Panc1 (cell line): ENCODE measurements around the gene SPC25.

Experiments
- POLR2AphosphoS5 ChIP-seq: IDR thresholded peaks from 2 replicates; pipeline ENCODE4 v1.6.1; 2012; ENCODE audit warnings: mild to moderate bottlenecking, low read depth, low read length, moderate library complexity
- SIN3A ChIP-seq: IDR thresholded peaks from 2 replicates; pipeline ENCODE4 v1.6.1; 2012; ENCODE audit warnings: low read depth, mild to moderate bottlenecking, low read length, moderate library complexity, borderline replicate concordance; ENCODE audit not compliant: insufficient read depth
- TCF7L2 ChIP-seq: IDR thresholded peaks from 2 replicates; pipeline ENCODE4 v1.6.1; 2011; ENCODE audit warnings: mild to moderate bottlenecking, low read depth, low read length, inconsistent platforms
- TF ChIP-seq, protein P1 (sequence below): fragments of 450-650 bp; IDR thresholded peaks from 2 replicates; pipeline ENCODE4 v1.5.1; 2017; ENCODE audit warnings: mild to moderate bottlenecking
- TF ChIP-seq, protein P2 (sequence below), 2 experiments: IDR thresholded peaks; 2 replicates each; pipeline ENCODE4 v1.6.1; 2011 to 2012; ENCODE audit warnings: low read depth in 2 of 2, control low read depth in 1 of 2, low read length in 1 of 2, mild to moderate bottlenecking in 1 of 2, moderate library complexity in 1 of 2; ENCODE audit not compliant: insufficient read depth in 1 of 2

DNA sequence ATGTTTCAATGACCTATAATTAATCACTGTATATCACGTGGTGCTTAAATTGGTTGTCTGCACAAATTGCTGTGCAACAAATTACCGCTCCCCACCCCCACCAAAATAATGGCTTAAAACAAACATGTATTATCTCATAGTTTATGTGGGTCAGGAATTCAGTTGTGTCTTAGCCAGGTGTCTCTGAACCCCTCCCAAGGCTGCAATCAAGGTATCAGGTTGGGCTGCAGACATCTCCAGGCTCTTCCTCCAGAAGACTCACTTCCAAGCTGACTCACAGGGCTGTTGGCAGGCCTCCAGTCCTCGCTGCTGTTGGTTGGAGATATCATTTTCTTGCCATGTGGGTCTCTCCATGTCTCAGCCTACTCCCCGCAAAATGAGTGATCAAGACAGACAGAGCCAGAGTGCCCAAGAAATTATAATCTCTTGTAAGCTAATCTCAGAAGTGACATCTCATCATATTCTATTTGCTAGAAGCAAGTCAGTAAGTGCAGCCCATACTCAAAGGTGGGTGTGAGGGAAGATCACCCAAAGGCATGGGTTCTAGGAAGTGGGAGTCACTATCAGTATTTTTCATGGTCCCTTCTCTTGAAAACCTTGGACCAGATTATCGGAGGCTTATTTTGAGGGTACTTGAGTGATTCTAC lies 38.4 kb downstream of the SPC25 start:
- TF ChIP-seq, protein P1, sequence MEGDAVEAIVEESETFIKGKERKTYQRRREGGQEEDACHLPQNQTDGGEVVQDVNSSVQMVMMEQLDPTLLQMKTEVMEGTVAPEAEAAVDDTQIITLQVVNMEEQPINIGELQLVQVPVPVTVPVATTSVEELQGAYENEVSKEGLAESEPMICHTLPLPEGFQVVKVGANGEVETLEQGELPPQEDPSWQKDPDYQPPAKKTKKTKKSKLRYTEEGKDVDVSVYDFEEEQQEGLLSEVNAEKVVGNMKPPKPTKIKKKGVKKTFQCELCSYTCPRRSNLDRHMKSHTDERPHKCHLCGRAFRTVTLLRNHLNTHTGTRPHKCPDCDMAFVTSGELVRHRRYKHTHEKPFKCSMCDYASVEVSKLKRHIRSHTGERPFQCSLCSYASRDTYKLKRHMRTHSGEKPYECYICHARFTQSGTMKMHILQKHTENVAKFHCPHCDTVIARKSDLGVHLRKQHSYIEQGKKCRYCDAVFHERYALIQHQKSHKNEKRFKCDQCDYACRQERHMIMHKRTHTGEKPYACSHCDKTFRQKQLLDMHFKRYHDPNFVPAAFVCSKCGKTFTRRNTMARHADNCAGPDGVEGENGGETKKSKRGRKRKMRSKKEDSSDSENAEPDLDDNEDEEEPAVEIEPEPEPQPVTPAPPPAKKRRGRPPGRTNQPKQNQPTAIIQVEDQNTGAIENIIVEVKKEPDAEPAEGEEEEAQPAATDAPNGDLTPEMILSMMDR, result no peak
- TF ChIP-seq, protein P2, sequence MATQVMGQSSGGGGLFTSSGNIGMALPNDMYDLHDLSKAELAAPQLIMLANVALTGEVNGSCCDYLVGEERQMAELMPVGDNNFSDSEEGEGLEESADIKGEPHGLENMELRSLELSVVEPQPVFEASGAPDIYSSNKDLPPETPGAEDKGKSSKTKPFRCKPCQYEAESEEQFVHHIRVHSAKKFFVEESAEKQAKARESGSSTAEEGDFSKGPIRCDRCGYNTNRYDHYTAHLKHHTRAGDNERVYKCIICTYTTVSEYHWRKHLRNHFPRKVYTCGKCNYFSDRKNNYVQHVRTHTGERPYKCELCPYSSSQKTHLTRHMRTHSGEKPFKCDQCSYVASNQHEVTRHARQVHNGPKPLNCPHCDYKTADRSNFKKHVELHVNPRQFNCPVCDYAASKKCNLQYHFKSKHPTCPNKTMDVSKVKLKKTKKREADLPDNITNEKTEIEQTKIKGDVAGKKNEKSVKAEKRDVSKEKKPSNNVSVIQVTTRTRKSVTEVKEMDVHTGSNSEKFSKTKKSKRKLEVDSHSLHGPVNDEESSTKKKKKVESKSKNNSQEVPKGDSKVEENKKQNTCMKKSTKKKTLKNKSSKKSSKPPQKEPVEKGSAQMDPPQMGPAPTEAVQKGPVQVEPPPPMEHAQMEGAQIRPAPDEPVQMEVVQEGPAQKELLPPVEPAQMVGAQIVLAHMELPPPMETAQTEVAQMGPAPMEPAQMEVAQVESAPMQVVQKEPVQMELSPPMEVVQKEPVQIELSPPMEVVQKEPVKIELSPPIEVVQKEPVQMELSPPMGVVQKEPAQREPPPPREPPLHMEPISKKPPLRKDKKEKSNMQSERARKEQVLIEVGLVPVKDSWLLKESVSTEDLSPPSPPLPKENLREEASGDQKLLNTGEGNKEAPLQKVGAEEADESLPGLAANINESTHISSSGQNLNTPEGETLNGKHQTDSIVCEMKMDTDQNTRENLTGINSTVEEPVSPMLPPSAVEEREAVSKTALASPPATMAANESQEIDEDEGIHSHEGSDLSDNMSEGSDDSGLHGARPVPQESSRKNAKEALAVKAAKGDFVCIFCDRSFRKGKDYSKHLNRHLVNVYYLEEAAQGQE (IDR thresholded peaks at IDR 0.05; ENCODE audit: insufficient read depth in 1 of 2, low read depth in 2 of 2, low read length in 1 of 2), result no peak
- TF ChIP-seq TCF7L2, result no peak
- no peak for TF ChIP-seq POLR2AphosphoS5
- TF ChIP-seq SIN3A, result no peak
